Neural progenitor cell (in vitro differentiated cells): ENCODE measurements around the gene WDR53. TPM values are rescaled to one million over a fixed set of nuclear protein-coding genes. Genes with fewer than 3 reads are reported as not detected.

Experiments
- DNase-seq: peaks from one replicate; pipeline ENCODE4 v3.0.0-alpha.2; 2016; ENCODE audit warnings: low spot score
- H2AFZ ChIP-seq: fragments of 200-600 bp; sonication (generic); replicated peaks from 2 replicates; pipeline ENCODE4 v1.6.1; 2016; ENCODE audit warnings: antibody characterized with exemption
- H3F3A ChIP-seq: fragments of 200-600 bp; sonication (generic); 2 replicates; pipeline ENCODE4 v1.6.1; 2016; ENCODE audit warnings: antibody characterized with exemption, low read depth
- H3K27ac ChIP-seq: fragments of 200-600 bp; sonication (generic); 2 replicates; pipeline ENCODE4 v1.5.1; 2016; ENCODE audit warnings: mild to moderate bottlenecking
- H3K27me3 ChIP-seq: fragments of 200-600 bp; sonication (generic); 2 replicates; pipeline ENCODE4 v1.6.1; 2016; ENCODE audit warnings: mild to moderate bottlenecking, moderate library complexity
- H3K36me3 ChIP-seq: fragments of 200-600 bp; sonication (generic); 2 replicates; pipeline ENCODE4 v1.5.1; 2016
- H3K4me1 ChIP-seq: fragments of 200-600 bp; sonication (generic); 2 replicates; pipeline ENCODE4 v1.6.1; 2016; ENCODE audit warnings: mixed run types
- H3K4me2 ChIP-seq: fragments of 200-600 bp; sonication (generic); 2 replicates; pipeline ENCODE4 v1.6.1; 2016
- H3K4me3 ChIP-seq: fragments of 200-600 bp; sonication (generic); 2 replicates; pipeline ENCODE4 v1.5.1; 2016
- H3K79me2 ChIP-seq: fragments of 200-600 bp; sonication (generic); 2 replicates; pipeline ENCODE4 v1.6.1; 2016; ENCODE audit warnings: low read depth
- H3K9ac ChIP-seq: fragments of 200-600 bp; sonication (generic); 2 replicates; pipeline ENCODE4 v1.6.1; 2016
- H3K9me3 ChIP-seq: fragments of 200-600 bp; sonication (generic); 2 replicates; pipeline ENCODE4 v1.5.1; 2016; ENCODE audit warnings: low read depth
- H4K20me1 ChIP-seq: fragments of 200-600 bp; sonication (generic); 2 replicates; pipeline ENCODE4 v1.6.1; 2016; ENCODE audit warnings: low read depth
- H3K27ac Mint-ChIP-seq: 3 replicates; pipeline ENCODE4 v1.8.0; 2021; ENCODE audit warnings: mixed read lengths
- H3K27me3 Mint-ChIP-seq: 2 replicates; pipeline ENCODE4 v1.8.0; 2022; ENCODE audit warnings: low read depth, mild to moderate bottlenecking, inconsistent platforms, moderate library complexity, mixed read lengths; ENCODE audit not compliant: insufficient read depth
- H3K36me3 Mint-ChIP-seq: 3 replicates; pipeline ENCODE4 v1.8.0; 2021; ENCODE audit warnings: mixed read lengths
- H3K4me1 Mint-ChIP-seq: 3 replicates; pipeline ENCODE4 v1.8.0; 2021; ENCODE audit warnings: mixed read lengths
- H3K4me3 Mint-ChIP-seq: 3 replicates; pipeline ENCODE4 v1.8.0; 2021; ENCODE audit warnings: mild to moderate bottlenecking, moderate library complexity, mixed read lengths
- H3K9me3 Mint-ChIP-seq: 3 replicates; pipeline ENCODE4 v1.8.0; 2020; ENCODE audit warnings: mixed read lengths
- EZH2 ChIP-seq: fragments of 200-600 bp; sonication (generic); IDR thresholded peaks from 2 replicates; pipeline ENCODE4 v1.6.1; 2017; ENCODE audit warnings: antibody characterized with exemption, mild to moderate bottlenecking, moderate library complexity
- EZH2phosphoT487 ChIP-seq: fragments of 200-600 bp; sonication (generic); IDR thresholded peaks from 2 replicates; pipeline ENCODE4 v1.6.1; 2017; ENCODE audit warnings: antibody characterized with exemption
- total RNA-seq: library from RNA; depleted of rRNA; stranded (reverse); fragments of >200 nt; gene quantifications from 2 replicates; pipeline ENCODE4 v1.2.3, GENCODE V29; 2015; ENCODE audit warnings: low replicate concordance
- TF ChIP-seq, protein P1 (sequence below): fragments of 200-600 bp; sonication (generic); IDR thresholded peaks from 2 replicates; pipeline ENCODE4 v1.5.1; 2017; ENCODE audit warnings: antibody characterized with exemption, mild to moderate bottlenecking

The WDR53 gene
- total RNA-seq, 1 donor from 2014 or later = 9.7 TPM

DNA sequence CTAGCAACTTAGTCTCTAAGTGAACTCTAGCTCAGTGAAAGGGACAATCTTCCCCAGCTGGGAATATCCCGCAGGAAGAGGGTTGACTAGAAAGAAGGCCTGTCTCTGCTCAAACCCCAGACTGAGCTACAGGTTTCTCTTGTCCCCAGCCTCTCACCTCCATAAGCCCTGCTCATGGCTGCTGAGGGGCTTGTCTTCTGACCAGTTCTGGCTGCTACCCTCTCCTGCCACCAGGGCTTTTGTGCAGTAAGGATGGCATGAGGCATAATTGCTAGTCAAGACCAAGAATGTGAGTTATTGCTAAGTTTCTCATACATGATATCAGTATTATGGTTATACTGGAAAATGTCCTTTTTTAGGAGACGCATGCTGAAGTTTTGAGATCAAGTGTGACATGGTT is 21.3 kb downstream of the WDR53 start:
- Histone ChIP-seq H3K27ac (no peak overlapping the region), H3K27me3 (no peaks in the 10 kb centered on the region), H3F3A (no peaks in the 10 kb centered on the region), H3K36me3 (no peaks in the 10 kb centered on the region), H3K4me1 (no peaks in the 10 kb centered on the region), H3K9ac (no peak overlapping the region), H2AFZ (no peak overlapping the region), H4K20me1 (no peaks in the 10 kb centered on the region), H3K9me3 (no peaks in the 10 kb centered on the region), H3K4me2 (no peak overlapping the region), H3K79me2 (no peaks in the 10 kb centered on the region), H3K4me3 (no peak overlapping the region)
- Mint-ChIP-seq H3K9me3 (peaks cover 29% of the 10 kb centered on the region), H3K27ac (no peak overlapping the region), H3K4me3 (no peak overlapping the region), H3K36me3 (peaks cover 8% of the 10 kb centered on the region), H3K27me3 (peaks cover 2% of the 10 kb centered on the region), H3K4me1 (no peaks in the 10 kb centered on the region)
- DNase-seq = no peak
- TF ChIP-seq, protein P1, sequence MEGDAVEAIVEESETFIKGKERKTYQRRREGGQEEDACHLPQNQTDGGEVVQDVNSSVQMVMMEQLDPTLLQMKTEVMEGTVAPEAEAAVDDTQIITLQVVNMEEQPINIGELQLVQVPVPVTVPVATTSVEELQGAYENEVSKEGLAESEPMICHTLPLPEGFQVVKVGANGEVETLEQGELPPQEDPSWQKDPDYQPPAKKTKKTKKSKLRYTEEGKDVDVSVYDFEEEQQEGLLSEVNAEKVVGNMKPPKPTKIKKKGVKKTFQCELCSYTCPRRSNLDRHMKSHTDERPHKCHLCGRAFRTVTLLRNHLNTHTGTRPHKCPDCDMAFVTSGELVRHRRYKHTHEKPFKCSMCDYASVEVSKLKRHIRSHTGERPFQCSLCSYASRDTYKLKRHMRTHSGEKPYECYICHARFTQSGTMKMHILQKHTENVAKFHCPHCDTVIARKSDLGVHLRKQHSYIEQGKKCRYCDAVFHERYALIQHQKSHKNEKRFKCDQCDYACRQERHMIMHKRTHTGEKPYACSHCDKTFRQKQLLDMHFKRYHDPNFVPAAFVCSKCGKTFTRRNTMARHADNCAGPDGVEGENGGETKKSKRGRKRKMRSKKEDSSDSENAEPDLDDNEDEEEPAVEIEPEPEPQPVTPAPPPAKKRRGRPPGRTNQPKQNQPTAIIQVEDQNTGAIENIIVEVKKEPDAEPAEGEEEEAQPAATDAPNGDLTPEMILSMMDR = no peak
- TF ChIP-seq EZH2phosphoT487 = no peak

DNA sequence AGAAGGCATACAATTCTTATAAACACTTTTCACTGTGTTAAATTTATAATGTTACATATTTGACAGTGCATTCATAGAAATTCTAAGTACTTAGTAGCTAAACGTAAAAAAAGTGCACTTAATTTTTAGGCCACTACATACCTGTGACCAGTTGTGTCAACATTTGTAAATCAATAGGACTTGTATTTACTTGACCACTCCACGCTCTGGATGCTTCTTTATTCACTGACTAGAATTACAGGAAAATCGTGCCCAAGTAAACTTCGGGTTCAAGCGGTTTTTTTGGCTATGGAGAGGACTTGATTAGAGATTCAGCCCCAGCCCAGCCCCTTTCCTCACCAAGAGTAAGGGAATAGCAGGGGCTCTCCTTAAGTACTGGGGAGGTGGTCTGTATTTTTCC is 21.8 kb downstream of the WDR53 start:
- H4K20me1 ChIP-seq = no peaks in the 10 kb centered on the region
- H3K27me3 Mint-ChIP-seq = peaks cover 2% of the 10 kb centered on the region
- H3K9me3 Mint-ChIP-seq = peaks cover 29% of the 10 kb centered on the region
- TF ChIP-seq EZH2phosphoT487 (no peak), EZH2 (no peak)
- TF ChIP-seq, protein P1 = no peak
- H3K36me3 Mint-ChIP-seq = peaks cover 6% of the 10 kb centered on the region
- H3K4me1 Mint-ChIP-seq = no peaks in the 10 kb centered on the region
- no peak overlapping the region for H3K27ac ChIP-seq
- H3K27me3 ChIP-seq = no peaks in the 10 kb centered on the region
- no peaks in the 10 kb centered on the region for H3F3A ChIP-seq
- no peak overlapping the region for H2AFZ ChIP-seq
- H3K4me2 ChIP-seq = no peak overlapping the region
- no peaks in the 10 kb centered on the region for H3K4me1 ChIP-seq
- no peaks in the 10 kb centered on the region for H3K9me3 ChIP-seq
- H3K4me3 Mint-ChIP-seq = no peak overlapping the region
- H3K4me3 ChIP-seq = no peak overlapping the region
- H3K36me3 ChIP-seq = no peaks in the 10 kb centered on the region
- no peak for DNase-seq
- no peak overlapping the region for H3K27ac Mint-ChIP-seq
- H3K79me2 ChIP-seq = no peaks in the 10 kb centered on the region
- no peak overlapping the region for H3K9ac ChIP-seq

DNA sequence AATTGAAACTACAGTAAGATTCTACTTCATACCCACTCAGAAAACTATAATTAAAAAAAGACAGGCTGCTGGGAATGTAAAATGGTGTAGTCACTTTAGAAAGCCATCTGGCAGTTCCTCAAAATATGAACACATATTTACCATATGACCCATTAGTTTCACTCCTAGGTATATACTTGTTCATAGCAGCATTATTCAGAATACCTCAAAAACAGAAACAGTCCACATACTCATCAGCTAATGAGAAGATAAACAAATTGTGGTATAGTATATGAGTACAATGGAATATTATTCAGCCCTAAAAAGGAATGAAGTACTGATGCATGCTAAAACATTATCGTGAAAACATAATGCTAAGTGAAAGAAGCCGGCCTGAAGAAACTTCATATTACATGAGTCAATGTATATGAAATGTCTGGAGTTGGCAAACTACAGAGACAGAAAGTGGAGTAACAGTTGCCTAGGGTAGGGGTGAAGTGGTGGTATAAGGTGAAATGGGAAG is 23.8 kb downstream of the WDR53 start:
- Mint-ChIP-seq H3K4me1 (no peaks in the 10 kb centered on the region), H3K27ac (no peak overlapping the region), H3K9me3 (peaks cover 19% of the 10 kb centered on the region), H3K36me3 (peaks cover 1% of the 10 kb centered on the region), H3K4me3 (no peak overlapping the region), H3K27me3 (peaks cover 5% of the 10 kb centered on the region)
- H3K27ac ChIP-seq = no peak overlapping the region
- H3F3A ChIP-seq = no peaks in the 10 kb centered on the region
- H3K4me2 ChIP-seq = no peak overlapping the region
- no peak overlapping the region for H2AFZ ChIP-seq
- H3K9me3 ChIP-seq = no peaks in the 10 kb centered on the region
- no peaks in the 10 kb centered on the region for H3K4me1 ChIP-seq
- no peaks in the 10 kb centered on the region for H3K36me3 ChIP-seq
- no peak for DNase-seq
- no peak overlapping the region for H3K9ac ChIP-seq
- TF ChIP-seq, protein P1 = no peak
- TF ChIP-seq EZH2 (no peak), EZH2phosphoT487 (no peak)
- no peaks in the 10 kb centered on the region for H3K27me3 ChIP-seq
- no peaks in the 10 kb centered on the region for H4K20me1 ChIP-seq
- H3K4me3 ChIP-seq = no peak overlapping the region
- H3K79me2 ChIP-seq = no peaks in the 10 kb centered on the region
